Daoy (cell line): ENCODE measurements around the gene RTL1. TPM values are rescaled to one million over a fixed set of nuclear protein-coding genes. Genes with fewer than 3 reads are reported as not detected.

ENCODE experiments used
- DNase-seq: peaks from one replicate; pipeline ENCODE4 v3.0.0-alpha.2; 2015; ENCODE audit warnings: low read depth
- total RNA-seq: library from RNA; depleted of rRNA; stranded (reverse); fragments of >200 nt; shearing (Covaris generic); gene quantifications from 2 replicates; pipeline ENCODE4 v1.2.3, GENCODE V29; 2014; rRNA removed

Gene RTL1
- total RNA-seq, 1 experiment from 2014 or later: not detected

GRCh38 chr14:100835548-100836310 is 67.8 kb downstream of the RTL1 start:
- no peak for DNase-seq

- no peak for DNase-seq
Observed at GRCh38 chr14:100834794-100835547, 68.6 kb downstream of the RTL1 start.

GRCh38 chr14:100834082-100834793 is 69.3 kb downstream of the RTL1 start:
- no peak for DNase-seq

DNA sequence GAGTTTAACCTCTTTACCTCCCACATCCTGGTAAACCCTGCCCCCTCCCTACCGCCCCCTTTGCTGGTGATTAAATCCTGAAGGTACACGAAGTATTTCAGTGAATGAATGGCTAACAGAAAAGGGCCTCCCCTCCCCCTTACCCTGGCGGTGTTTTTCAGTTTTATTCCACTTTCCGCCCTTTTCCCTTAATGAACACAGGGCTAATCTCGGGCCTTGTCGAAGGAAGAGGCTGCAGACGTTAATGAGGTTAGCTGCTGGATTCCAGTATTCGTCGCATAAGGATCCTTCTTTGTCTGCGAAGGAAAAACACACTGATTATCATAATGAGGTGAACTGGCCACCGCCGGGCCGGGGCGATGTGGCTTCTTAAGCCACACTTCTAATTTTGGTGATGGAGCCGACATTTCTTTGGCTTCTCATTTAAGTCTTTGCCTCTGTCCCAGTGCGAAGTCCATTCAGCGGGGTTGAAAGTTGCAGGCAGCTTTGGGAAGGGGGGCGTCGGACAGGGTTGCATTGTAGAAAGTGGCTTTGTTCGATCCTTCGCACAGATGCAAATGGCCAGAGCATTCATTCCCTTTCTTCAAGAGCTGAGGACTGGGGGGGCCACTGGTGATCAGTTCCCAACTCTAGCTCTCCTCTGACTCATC is 71.1 kb downstream of the RTL1 start:
- DNase-seq: no peak

DNA sequence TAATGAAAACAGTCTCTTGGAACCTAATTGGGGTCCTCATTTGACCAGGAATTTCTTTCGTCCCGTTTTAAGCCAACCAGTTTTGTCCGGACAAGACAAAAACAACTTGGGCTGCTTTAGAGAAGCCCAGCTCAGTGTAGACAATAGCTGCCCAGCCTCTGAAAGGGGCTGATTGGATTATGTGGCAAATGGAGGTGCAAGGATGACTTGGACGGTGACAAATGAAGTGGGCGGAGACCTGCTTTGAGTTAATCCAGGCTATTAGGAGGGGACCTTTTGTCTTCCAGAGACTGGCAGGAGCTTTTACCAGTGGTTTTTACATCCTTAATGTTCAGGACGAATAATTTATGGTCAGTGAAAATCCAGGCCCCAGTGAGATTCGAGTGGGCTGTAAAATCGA is 72.8 kb downstream of the RTL1 start:
- no peak for DNase-seq

Other genes with a start within 250 kb of the RTL1 start
- gene DLK1, start 176.8 kb downstream of the RTL1 start, total RNA-seq: 0.06 TPM in 1 of 2 replicates, not detected in the other
- gene MEG3, start 77.6 kb downstream of the RTL1 start, total RNA-seq: 13.5 and 14.3 TPM in 2 replicates